Thymus (tissue), 14 donors: ENCODE data around the gene ZBTB1. TPM values are rescaled to one million over a fixed set of nuclear protein-coding genes. Genes with fewer than 3 reads are reported as not detected.

Source experiments
- DNase-seq, 9 donors: peaks; one replicate each; pipeline ENCODE4 v3.0.0-alpha.2; 2013; ENCODE audit warnings: low spot score in 9 of 9, low read depth in 6 of 9, missing footprints in 1 of 9
- H3K27ac ChIP-seq, 2 donors: one replicate each; pipeline ENCODE4 v1.5.1; 2013; ENCODE audit warnings: control low read depth in 1 of 2, low read depth in 1 of 2, low read length in 1 of 2, mild to moderate bottlenecking in 1 of 2, moderate library complexity in 1 of 2
- H3K27me3 ChIP-seq, 2 donors: one replicate each; pipeline ENCODE4 v1.5.1; 2013; ENCODE audit warnings: low read length in 1 of 2; ENCODE audit not compliant: control insufficient read depth in 2 of 2, insufficient read depth in 1 of 2
- H3K36me3 ChIP-seq, 2 donors: one replicate each; pipeline ENCODE4 v1.5.1; 2013; ENCODE audit warnings: low read length in 1 of 2, mild to moderate bottlenecking in 1 of 2, moderate library complexity in 1 of 2; ENCODE audit not compliant: control insufficient read depth in 2 of 2, insufficient read depth in 2 of 2
- H3K4me1 ChIP-seq, 2 donors: one replicate each; pipeline ENCODE4 v1.5.1; 2013; ENCODE audit warnings: low read length in 2 of 2; ENCODE audit not compliant: control insufficient read depth in 2 of 2, insufficient read depth in 2 of 2
- H3K4me3 ChIP-seq, 2 donors: one replicate each; pipeline ENCODE4 v1.5.1; 2013; ENCODE audit warnings: low read length in 2 of 2, control low read depth in 1 of 2, mild to moderate bottlenecking in 1 of 2
- H3K9me3 ChIP-seq, 2 donors: one replicate each; pipeline ENCODE4 v1.5.1; 2013; ENCODE audit warnings: low read length in 1 of 2, mild to moderate bottlenecking in 1 of 2; ENCODE audit not compliant: control insufficient read depth in 2 of 2, insufficient read depth in 1 of 2
- WGBS: extraction: QIAGEN DNeasy Blood & Tissue Kit; methylation state at CpG from one replicate; pipeline ENCODE4 v1.1.7; 2013; 5-methylcytosine and 5-hydroxymethylcytosine counted together
- long read RNA-seq, 10 donors: transcript quantifications; one replicate each; lab custom pipeline, GENCODE V29; 2026
- polyA plus RNA-seq: library from polyadenylated mRNA; stranded (reverse); fragments of 200-250 nt; gene quantifications from one replicate; pipeline ENCODE4 v1.2.3, GENCODE V29; 2013
- total RNA-seq: library from RNA; stranded (reverse); fragments of 120-200 nt; gene quantifications from one replicate; pipeline ENCODE4 v1.2.4, GENCODE V29; 2013
- donor health status: healthy.

ZBTB1 gene
- total RNA-seq: 53.0 TPM
- 42.0 TPM for polyA plus RNA-seq
- long read RNA-seq, donor 1: 0 reads
- long read RNA-seq, donor 2: 0 reads
- long read RNA-seq, donor 3, full-length matches to known transcripts: 1 of 23 reads
- long read RNA-seq, donor 3, partial matches to known transcripts: 22 of 23 reads
- long read RNA-seq, donor 3, other reads (novel, unspliced or antisense): 0 of 23 reads
- long read RNA-seq, donor 4, partial matches to known transcripts: 9 of 10 reads
- long read RNA-seq, donor 4, other reads (novel, unspliced or antisense): 0 of 10 reads
- long read RNA-seq, donor 5, full-length matches to known transcripts: 1 of 23 reads
- long read RNA-seq, donor 5, partial matches to known transcripts: 22 of 23 reads
- long read RNA-seq, donor 5, other reads (novel, unspliced or antisense): 0 of 23 reads
- long read RNA-seq, donor 6, partial matches to known transcripts: 38 of 38 reads
- long read RNA-seq, donor 6, other reads (novel, unspliced or antisense): 0 of 38 reads
- long read RNA-seq, donor 7, full-length matches to known transcripts: 3 of 45 reads
- long read RNA-seq, donor 7, partial matches to known transcripts: 42 of 45 reads
- long read RNA-seq, donor 7, other reads (novel, unspliced or antisense): 0 of 45 reads
- long read RNA-seq, donor 8, partial matches to known transcripts: 12 of 14 reads
- long read RNA-seq, donor 8, other reads (novel, unspliced or antisense): 0 of 14 reads
- long read RNA-seq, donor 9, full-length matches to known transcripts: 2 of 16 reads
- long read RNA-seq, donor 9, partial matches to known transcripts: 14 of 16 reads
- long read RNA-seq, donor 9, other reads (novel, unspliced or antisense): 0 of 16 reads
- long read RNA-seq, donor 10, full-length matches to known transcripts: 1 of 24 reads
- long read RNA-seq, donor 10, partial matches to known transcripts: 23 of 24 reads
- long read RNA-seq, donor 10, other reads (novel, unspliced or antisense): 0 of 24 reads

DNA sequence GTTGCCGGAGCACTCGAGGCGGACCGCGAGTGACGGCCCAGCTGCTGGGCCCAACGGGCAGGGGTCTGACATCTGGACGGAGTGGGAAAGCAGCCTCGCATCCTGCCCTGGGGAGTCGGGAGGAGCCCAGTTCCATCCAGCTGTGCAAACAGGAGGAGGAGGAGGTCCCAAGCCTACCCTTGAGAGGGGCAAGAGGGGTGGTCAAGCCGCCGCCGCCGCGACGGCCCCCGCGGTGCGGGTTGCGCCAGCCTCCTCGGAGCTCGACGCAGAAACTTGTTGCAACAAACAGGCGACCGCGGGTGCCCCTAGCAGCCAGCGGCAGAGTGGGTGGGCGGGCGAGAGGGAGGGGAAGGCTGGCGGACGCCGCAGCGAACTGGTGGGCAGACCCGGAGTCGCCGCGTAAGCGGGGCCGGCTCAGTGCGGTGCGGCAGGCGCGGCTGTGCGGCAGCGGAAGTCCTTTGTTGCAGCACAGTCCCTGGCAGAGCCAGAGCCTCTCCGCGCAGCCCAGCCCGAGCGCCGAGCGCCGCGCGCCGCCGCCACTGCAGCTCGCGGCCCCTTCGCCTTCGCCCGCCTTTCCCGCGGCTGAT lies at the start of gene ZBTB1:
TSS of gene ZBTB1 (plus strand) at position 461 of the 587 bp plus-strand sequence. CDS start 16,735 bp downstream, outside the sequence.
- peak within 1 kb of the TSS; percentile 90 to 91 for H3K4me3 ChIP-seq
- H3K27ac ChIP-seq: peak within 1 kb of the TSS; percentile 99
- DNase-seq: peak in 8 of 9 donors; percentile 55 to 84 (median 65)
- H3K36me3 ChIP-seq: no peaks in the 10 kb centered on the region
- under 1% methylated on average over 63 of the region's 63 CpGs for WGBS
- H3K4me1 ChIP-seq: peaks cover 13 to 56% of the 10 kb centered on the region in 2 donors
- H3K9me3 ChIP-seq: no peaks in the 10 kb centered on the region
- H3K27me3 ChIP-seq: no peaks in the 10 kb centered on the region

- H3K27ac ChIP-seq: no peak overlapping the region
- peaks cover 0 to 2% of the 10 kb centered on the region in 2 donors for H3K4me1 ChIP-seq
- no peak for DNase-seq
- WGBS: 96% methylated on average over 4 of the region's 4 CpGs
- peaks cover 12 to 56% of the 10 kb centered on the region in 2 donors for H3K36me3 ChIP-seq
- H3K27me3 ChIP-seq: no peaks in the 10 kb centered on the region
- no peaks in the 10 kb centered on the region for H3K9me3 ChIP-seq
- H3K4me3 ChIP-seq: no peak overlapping the region
These were observed 45.0 kb upstream of the ZBTB1 start for GRCh38 chr14:64459405-64460136.

GRCh38 chr14:64461221-64461620 lies 43.3 kb upstream of the ZBTB1 start:
- Histone ChIP-seq H3K4me1 (peaks cover 3 to 12% of the 10 kb centered on the region in 2 donors), H3K27me3 (peaks cover 0 to 2% of the 10 kb centered on the region in 2 donors), H3K4me3 (no peak overlapping the region), H3K27ac (no peak overlapping the region), H3K9me3 (no peaks in the 10 kb centered on the region), H3K36me3 (peaks cover 8 to 47% of the 10 kb centered on the region in 2 donors)
- 97% methylated on average over 3 of the region's 3 CpGs for WGBS
- DNase-seq: no peak

DNA sequence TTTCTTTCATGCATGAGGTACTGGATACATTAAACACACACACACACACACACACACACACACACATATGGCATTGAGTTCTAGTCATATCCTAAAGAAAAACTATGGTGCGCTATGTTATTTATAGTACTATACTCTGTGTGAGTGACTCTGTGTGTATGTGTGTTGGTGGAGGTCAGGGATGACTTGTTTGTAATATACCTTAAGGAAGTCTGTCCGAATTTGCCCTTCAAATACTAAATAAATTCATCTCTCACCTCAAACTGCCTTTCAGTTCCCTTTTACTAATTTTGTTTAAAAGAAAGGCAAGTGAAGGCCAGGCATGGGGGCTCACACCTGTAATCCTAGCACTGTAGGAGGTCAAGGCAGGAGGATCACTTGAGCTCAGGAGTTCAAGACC lies 41.4 kb upstream of the ZBTB1 start:
- no peak for DNase-seq
- Histone ChIP-seq H3K4me1 (peaks cover 4 to 12% of the 10 kb centered on the region in 2 donors), H3K4me3 (no peak overlapping the region), H3K36me3 (peaks cover 8 to 36% of the 10 kb centered on the region in 2 donors), H3K27me3 (peaks cover 0 to 2% of the 10 kb centered on the region in 2 donors), H3K27ac (no peak overlapping the region), H3K9me3 (no peaks in the 10 kb centered on the region)
- WGBS: over 99% methylated on average over 2 of the region's 2 CpGs

DNA sequence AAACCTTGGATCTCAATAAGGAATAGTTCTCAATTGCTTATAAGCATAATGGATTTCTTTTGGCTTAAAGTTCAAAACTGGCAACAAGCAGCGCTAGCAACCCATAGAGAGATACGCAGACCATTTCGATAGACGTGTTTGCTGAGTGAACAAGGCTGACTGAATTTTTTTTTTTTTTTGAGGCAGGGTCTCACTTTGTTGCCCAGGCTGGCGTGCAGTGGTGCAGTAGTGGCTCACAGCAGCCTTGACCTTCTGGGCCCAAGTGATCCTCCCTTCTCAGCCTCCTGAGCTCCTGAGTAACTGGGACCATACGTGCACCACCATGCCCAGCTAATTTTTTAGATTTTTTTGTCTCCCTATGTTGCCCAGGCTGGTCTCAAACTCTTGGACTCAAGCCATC lies 40.7 kb upstream of the ZBTB1 start:
- peaks cover 6 to 16% of the 10 kb centered on the region in 2 donors for H3K4me1 ChIP-seq
- no peak overlapping the region for H3K27ac ChIP-seq
- no peak for DNase-seq

DNA sequence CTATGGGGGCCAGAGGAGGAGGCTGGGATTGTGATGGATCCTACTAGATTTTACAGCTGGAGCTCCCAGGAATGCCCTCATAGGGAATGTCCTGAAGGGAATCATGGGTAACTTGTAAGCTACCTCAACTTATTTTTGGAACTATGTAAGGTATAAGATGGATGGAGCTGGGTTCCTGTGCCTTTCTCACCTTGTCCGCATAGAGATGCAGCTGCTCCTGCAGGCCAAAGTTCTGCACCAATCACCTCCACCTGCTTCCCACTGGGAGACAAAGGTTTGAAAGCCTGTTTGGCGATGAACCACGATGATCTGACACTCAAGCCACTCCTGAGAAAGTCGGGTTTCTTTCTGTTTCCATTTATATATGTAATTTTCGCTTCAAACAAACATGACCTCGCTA lies 39.9 kb upstream of the ZBTB1 start:
- WGBS: 18% methylated on average over 6 of the region's 6 CpGs
- no peak overlapping the region for H3K27ac ChIP-seq
- peaks cover 0 to 2% of the 10 kb centered on the region in 2 donors for H3K27me3 ChIP-seq
- peaks cover 6 to 16% of the 10 kb centered on the region in 2 donors for H3K4me1 ChIP-seq
- DNase-seq: no peak
- H3K36me3 ChIP-seq: peaks cover 8 to 21% of the 10 kb centered on the region in 2 donors
- H3K4me3 ChIP-seq: peak overlapping the region; percentile 41 to 65
- no peaks in the 10 kb centered on the region for H3K9me3 ChIP-seq

More for the DNA sequence above, 40.7 kb upstream of the ZBTB1 start:
- Histone ChIP-seq H3K36me3 (peaks cover 8 to 29% of the 10 kb centered on the region in 2 donors), H3K9me3 (no peaks in the 10 kb centered on the region), H3K27me3 (peaks cover 0 to 2% of the 10 kb centered on the region in 2 donors), H3K4me3 (no peak overlapping the region)
- WGBS: 96% methylated on average over 6 of the region's 6 CpGs

DNA sequence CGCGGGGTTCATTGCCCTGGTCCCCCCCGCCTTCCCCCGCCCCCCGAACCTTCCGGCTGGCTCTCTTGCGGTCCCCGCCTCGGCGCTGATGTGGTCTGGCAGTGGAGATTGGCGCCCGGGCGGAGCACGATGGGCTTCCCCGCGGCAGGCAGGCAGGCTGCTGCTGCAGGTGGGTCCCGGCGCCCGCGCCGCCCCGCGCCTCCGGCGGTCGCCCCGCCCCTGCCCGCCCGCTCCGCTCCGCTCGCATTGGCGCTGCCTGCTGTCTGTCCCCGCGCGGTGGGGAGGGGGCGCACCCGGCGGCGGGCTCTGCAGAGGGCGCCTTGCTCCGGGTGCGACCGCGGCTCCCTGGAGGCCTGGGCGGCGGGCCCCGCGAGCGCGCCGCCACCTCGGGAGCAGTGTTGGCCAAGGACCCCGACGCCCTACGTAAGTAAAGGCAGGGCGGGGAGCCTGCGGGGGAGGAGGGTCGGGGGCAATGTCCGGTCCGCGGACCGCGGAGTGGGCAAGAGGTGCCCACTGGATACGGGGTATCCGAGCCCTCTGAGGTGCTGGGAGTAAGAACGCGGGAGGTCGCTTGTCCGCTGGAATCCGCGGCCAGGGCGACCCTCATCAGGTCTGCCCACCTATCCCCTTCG lies 39.3 kb upstream of the ZBTB1 start, which contains the start of gene AKAP5:
TSS of gene AKAP5 (plus strand) at position 309 of the 632 bp plus-strand sequence. CDS start 2,896 bp downstream, outside the sequence.
- H3K9me3 ChIP-seq: no peaks in the 10 kb centered on the region
- H3K4me3 ChIP-seq: peak within 1 kb of the TSS; percentile 60 to 65
- peaks cover 5 to 15% of the 10 kb centered on the region in 2 donors for H3K36me3 ChIP-seq
- H3K4me1 ChIP-seq: peaks cover 6 to 16% of the 10 kb centered on the region in 2 donors
- peak within 1 kb of the TSS in 1 of 2 donors; percentile 43 for H3K27ac ChIP-seq
- WGBS: under 1% methylated on average over 74 of the region's 74 CpGs
- peaks cover 0 to 2% of the 10 kb centered on the region in 2 donors for H3K27me3 ChIP-seq
- peak in 8 of 9 donors; percentile 47 to 86 (median 68) for DNase-seq
